Cardiac muscle cell (in vitro differentiated cells and primary cell): Measurements from ENCODE around the gene ZBTB43. TPM values are rescaled to one million over a fixed set of nuclear protein-coding genes. Genes with fewer than 3 reads are reported as not detected.
"Not testable (repeated sequence)": the region's sequence is repeated elsewhere in the genome, so short reads cannot be mapped to it uniquely, and the experiment has no call there.

Source experiments
- DNase-seq, 2 donors: peaks; one replicate each; pipeline versions ENCODE4 v3.0.0 to v3.0.0-alpha.2; 2010 to 2017; ENCODE audit warnings: low read depth in 1 of 2, low spot score in 1 of 2
- H3K27ac ChIP-seq: fragments of 200-600 bp; sonication (generic); 2 replicates; pipeline ENCODE4 v1.5.1; 2016
- H3K27me3 ChIP-seq: fragments of 200-600 bp; sonication (generic); 2 replicates; pipeline ENCODE4 v1.6.0; 2016; ENCODE audit warnings: control low read depth
- H3K36me3 ChIP-seq: fragments of 200-600 bp; sonication (generic); 2 replicates; pipeline ENCODE4 v1.5.1; 2016; ENCODE audit warnings: control low read depth
- H3K4me1 ChIP-seq: fragments of 200-600 bp; sonication (generic); 2 replicates; pipeline ENCODE4 v1.8.1; 2017; ENCODE audit warnings: low read depth, mild to moderate bottlenecking, mixed run types
- H3K4me3 ChIP-seq: fragments of 200-600 bp; sonication (generic); 2 replicates; pipeline ENCODE4 v1.5.1; 2016; ENCODE audit warnings: mild to moderate bottlenecking
- H3K9me3 ChIP-seq: fragments of 200-600 bp; sonication (generic); 2 replicates; pipeline ENCODE4 v1.5.1; 2017; ENCODE audit warnings: low read depth, mild to moderate bottlenecking, control low read depth
- CTCF ChIP-seq: IDR thresholded peaks from 2 replicates; pipeline ENCODE4 v1.5.1; 2012; ENCODE audit warnings: low read depth, mild to moderate bottlenecking, low read length
- polyA plus RNA-seq: library from polyadenylated mRNA; unstranded; fragments of >200 nt; fragmentation: Nextera tagmentation; extraction: Ambion mirVana; gene quantifications from 2 replicates; pipeline ENCODE4 v1.2.1, GENCODE V29; 2016
- total RNA-seq: library from RNA; depleted of rRNA; stranded (reverse); fragments of >200 nt; gene quantifications from 2 replicates; pipeline ENCODE4 v1.2.3, GENCODE V29; 2016

The ZBTB43 gene
- total and polyA plus RNA-seq, 2 experiments from 2014 or later = 17.6 to 18.6 TPM

GRCh38 chr9:126814091-126814490 is 9.3 kb downstream of the ZBTB43 start:
- peaks cover 4% of the 10 kb centered on the region for H3K9me3 ChIP-seq
- DNase-seq = no peak

GRCh38 chr9:126817615-126818014 is 12.8 kb downstream of the ZBTB43 start:
- H3K27me3 ChIP-seq, H3K4me3 ChIP-seq, H3K36me3 ChIP-seq, H3K9me3 ChIP-seq, DNase-seq, H3K27ac ChIP-seq: not testable (repeated sequence)
- peaks cover 12% of the 10 kb centered on the region for H3K4me1 ChIP-seq

More at GRCh38 chr9:126814091-126814490, 9.3 kb downstream of the ZBTB43 start:
- Histone ChIP-seq H3K36me3 (peaks cover 6% of the 10 kb centered on the region), H3K4me1 (peaks cover 15% of the 10 kb centered on the region), H3K4me3 (no peak overlapping the region), H3K27ac (no peak overlapping the region), H3K27me3 (no peaks in the 10 kb centered on the region)
- TF ChIP-seq CTCF = no peak

DNA sequence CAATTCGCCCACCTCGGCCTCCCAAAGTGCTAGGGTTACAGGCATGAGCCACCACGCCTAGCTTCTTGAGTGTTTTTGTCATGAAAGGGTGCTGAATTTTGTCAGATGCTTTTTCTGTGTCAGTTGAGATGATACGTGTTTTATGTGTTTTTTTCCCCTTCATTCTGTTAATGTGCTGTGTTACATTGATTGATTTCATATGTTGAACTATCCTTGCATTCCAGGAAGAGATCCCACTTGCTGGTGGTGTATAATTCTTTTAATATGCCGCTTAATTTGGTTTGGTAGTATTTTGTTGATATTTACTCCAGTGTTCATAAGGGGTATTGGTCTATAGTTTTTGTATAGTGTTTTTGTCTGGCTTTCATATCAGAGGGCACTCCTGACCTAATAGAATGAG is 13.6 kb downstream of the ZBTB43 start:
- Histone ChIP-seq H3K4me1 (peaks cover 5% of the 10 kb centered on the region), H3K27ac (no peak overlapping the region)

DNA sequence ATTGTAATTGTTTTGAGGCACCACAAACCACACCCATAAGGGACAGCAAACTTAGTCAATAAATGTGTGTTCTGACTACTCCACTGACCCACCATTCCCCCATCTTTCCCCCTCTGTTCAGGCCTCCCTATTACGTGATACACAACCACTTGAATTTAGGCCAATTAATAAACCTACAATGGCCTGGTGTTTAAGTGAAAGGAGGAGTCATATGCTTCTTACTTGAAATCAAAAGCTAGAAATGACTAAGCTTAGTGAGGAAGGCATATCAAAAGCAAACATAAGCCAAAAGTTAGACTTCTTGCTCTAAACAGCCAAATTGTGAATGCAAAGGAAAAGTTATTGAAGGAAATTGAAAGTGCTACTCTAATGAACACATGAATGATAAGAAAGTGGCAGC is 14.6 kb downstream of the ZBTB43 start:
- Histone ChIP-seq H3K4me1 (no peaks in the 10 kb centered on the region), H3K4me3 (no peak overlapping the region), H3K36me3 (peaks cover 4% of the 10 kb centered on the region), H3K27ac (no peak overlapping the region), H3K9me3 (peaks cover 4% of the 10 kb centered on the region), H3K27me3 (no peaks in the 10 kb centered on the region)
- TF ChIP-seq CTCF = no peak
- no peak for DNase-seq

More for the DNA sequence above, 13.6 kb downstream of the ZBTB43 start:
- no peaks in the 10 kb centered on the region for H3K27me3 ChIP-seq
- peaks cover 4% of the 10 kb centered on the region for H3K36me3 ChIP-seq
- no peak overlapping the region for H3K4me3 ChIP-seq
- H3K9me3 ChIP-seq = peaks cover 4% of the 10 kb centered on the region
- DNase-seq = no peak
- TF ChIP-seq CTCF = no peak

DNA sequence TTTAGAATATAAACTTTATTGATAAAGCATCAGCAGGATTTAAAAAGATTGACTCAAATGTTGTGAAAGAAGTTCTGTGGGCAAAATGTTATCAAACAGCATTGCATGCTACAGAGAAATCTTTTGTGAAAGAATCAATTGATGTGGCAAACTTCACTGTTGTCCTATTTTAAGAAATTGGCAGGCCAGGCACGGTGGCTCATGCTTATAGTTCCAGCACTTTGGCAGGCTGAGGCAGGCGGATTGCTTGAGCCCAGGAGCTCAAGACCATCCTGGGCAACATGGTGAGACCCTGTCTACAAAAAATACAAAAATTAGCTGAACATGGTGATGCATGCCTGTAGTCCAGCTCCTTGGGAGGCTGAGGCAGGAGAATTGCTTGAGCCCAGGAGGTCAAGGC is 17.4 kb downstream of the ZBTB43 start:
- no peak for TF ChIP-seq CTCF

GRCh38 chr9:126822873-126823272 is 18.0 kb downstream of the ZBTB43 start:
- H3K36me3 ChIP-seq = no peaks in the 10 kb centered on the region
- DNase-seq = no peak
- no peak for TF ChIP-seq CTCF
- H3K27ac ChIP-seq = no peak overlapping the region
- H3K4me3 ChIP-seq = no peak overlapping the region
- H3K27me3 ChIP-seq = no peaks in the 10 kb centered on the region
- H3K4me1 ChIP-seq = no peaks in the 10 kb centered on the region
- H3K9me3 ChIP-seq = peaks cover 4% of the 10 kb centered on the region

More for the DNA sequence above, 17.4 kb downstream of the ZBTB43 start:
- Histone ChIP-seq H3K36me3 (no peaks in the 10 kb centered on the region), H3K27me3 (no peaks in the 10 kb centered on the region), H3K4me1 (no peaks in the 10 kb centered on the region), H3K4me3 (no peak overlapping the region), H3K27ac (no peak overlapping the region), H3K9me3 (peaks cover 4% of the 10 kb centered on the region)
- no peak for DNase-seq

DNA sequence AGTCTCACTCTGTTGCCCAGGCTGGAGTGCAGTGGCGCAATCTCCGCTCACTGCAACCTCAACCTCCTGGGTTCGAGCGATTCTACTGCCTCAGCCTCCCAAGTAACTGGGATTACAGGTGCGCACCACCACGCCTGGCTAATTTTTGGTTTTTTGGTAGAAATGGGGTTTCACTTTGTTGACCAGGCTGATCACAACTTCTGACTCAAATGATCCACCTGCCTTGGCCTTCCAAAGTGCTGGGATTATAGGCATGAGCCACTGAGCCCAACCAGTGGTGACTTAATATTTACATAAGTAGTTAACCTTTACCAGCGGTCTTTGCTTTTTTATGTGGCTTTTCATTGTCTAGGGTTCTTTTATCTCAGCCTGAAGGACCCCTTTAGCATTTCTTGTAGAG is 19.2 kb downstream of the ZBTB43 start:
- not testable (repeated sequence) for H3K4me3 ChIP-seq, H3K27me3 ChIP-seq, H3K27ac ChIP-seq, H3K4me1 ChIP-seq, H3K9me3 ChIP-seq, H3K36me3 ChIP-seq, DNase-seq
